ENCODE data around the gene TRIOBP.

The TRIOBP gene

GRCh38 chr22:37811867-37812266, 115.0 kb downstream of the TRIOBP start:
- TF ChIP-seq CTCF (IDR thresholded peaks at IDR 0.05) = no peak

- no peak for TF ChIP-seq CTCF (IDR thresholded peaks at IDR 0.05)
These were observed 116.2 kb downstream of the TRIOBP start for GRCh38 chr22:37812869-37813678.

DNA sequence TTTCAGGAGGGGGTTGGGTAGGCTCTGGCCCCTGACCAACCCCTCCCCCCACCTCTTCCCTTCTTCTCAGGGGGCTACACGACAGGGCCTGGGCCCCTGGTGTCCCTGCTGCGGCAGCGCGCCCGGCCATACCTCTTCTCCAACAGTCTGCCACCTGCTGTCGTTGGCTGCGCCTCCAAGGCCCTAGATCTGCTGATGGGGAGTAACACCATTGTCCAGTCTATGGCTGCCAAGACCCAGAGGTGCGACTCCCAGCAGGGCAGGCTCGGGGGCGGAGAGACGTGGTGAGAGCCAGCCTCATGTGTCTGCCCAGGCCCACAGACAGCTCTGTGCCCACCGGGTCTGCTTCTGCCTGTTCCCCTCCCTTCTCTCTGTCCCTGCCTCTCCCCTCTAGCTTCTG, 118.7 kb downstream of the TRIOBP start:
- no peak for TF ChIP-seq CTCF (IDR thresholded peaks at IDR 0.05)

- TF ChIP-seq CTCF (IDR thresholded peaks at IDR 0.05) = no peak
These were observed 119.8 kb downstream of the TRIOBP start for GRCh38 chr22:37816543-37817180.

DNA sequence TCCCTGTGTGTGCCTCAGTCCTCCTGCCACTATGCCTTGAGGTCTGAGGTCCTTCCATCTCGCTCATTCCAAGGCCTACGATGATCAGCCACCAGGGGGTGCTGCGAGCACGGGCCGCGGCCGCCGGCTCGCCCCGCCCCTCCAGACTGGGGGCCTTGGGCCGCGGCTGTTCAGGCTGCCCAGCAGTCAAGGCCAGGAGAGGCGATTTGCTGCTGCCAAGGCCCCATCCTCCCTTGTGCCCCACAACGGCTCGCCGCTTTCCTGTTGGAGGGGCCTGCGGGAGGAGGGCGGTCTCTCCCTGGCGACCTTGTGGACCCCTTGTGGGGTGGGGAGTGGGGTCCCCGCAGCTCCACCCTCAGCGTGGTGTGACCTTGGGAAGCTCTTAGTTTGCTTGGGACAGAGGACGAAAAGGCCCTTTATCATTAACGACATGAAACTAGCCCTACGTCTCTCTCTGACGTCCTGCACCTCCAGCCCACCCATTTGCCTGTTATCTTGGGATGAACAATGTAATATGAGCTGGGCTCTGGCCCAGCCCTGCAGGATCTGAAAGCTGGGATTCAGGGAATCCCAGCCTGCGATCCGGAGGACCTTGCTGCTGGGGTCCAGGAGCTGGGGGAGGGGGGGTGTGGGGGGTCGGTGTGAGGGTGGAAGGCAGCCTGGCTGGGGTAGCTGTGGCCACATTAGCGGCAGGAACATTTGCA, 121.0 kb downstream of the TRIOBP start:
- peak; percentile 90 for TF ChIP-seq CTCF (IDR thresholded peaks at IDR 0.05)

DNA sequence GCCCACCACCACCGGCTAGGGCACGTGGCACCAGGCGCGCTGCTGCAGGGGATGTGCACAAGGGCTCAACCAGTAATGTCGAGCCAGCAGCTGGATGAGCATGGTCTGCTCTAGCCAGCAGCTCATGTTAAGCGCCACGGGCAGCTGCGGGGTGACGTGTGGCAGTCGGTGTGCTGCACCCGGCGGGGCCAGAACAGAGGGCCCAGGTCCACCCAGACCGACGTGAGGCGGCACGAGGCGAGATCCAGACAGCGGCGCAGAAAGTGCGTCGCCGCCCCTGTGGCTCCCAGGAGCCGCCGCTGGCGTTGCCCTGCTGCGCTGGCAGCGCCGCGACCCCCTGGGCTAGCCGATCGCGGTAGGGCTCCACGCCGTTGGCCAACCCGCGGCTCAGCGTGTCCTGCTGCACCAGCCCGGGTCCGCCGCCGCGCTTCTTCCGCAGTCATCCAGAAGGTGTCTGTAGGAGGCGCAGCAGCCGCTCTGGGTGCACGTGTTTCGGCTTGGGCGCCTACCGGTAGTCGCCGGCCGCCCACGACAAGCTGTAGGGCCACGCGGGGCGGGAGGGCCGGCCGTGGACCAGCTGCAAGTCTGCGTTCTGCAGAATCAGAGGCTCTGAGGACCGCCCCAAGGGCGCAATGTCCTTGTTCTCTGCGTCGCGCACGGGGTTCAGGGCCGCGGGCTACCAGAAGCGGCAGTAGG, 121.7 kb downstream of the TRIOBP start:
- no peak for TF ChIP-seq CTCF (IDR thresholded peaks at IDR 0.05)

- TF ChIP-seq CTCF (IDR thresholded peaks at IDR 0.05) = no peak
These were observed 122.2 kb downstream of the TRIOBP start for GRCh38 chr22:37819105-37819433.

Data from LNCAP (cell line).